Astrocyte of the spinal cord (primary cell): ENCODE data around the gene CYB561D1.

Source experiments
- DNase-seq: peaks from one replicate; pipeline ENCODE4 v3.0.0; 2011; ENCODE audit warnings: low read depth, low spot score
- H3K4me3 ChIP-seq: 2 replicates; pipeline ENCODE4 v1.5.1; 2011; ENCODE audit warnings: low read depth, mild to moderate bottlenecking, low read length, moderate library complexity
- CTCF ChIP-seq: IDR thresholded peaks from 2 replicates; pipeline ENCODE4 v1.5.1; 2012; ENCODE audit warnings: low read depth, mild to moderate bottlenecking, low read length, inconsistent platforms
- in situ Hi-C: cut with HindIII; loops from 2 replicates; pipeline ENCODE4 v1.10.0; 2017; ENCODE audit warnings: low sequenced_read_pairs

CYB561D1 gene

DNA sequence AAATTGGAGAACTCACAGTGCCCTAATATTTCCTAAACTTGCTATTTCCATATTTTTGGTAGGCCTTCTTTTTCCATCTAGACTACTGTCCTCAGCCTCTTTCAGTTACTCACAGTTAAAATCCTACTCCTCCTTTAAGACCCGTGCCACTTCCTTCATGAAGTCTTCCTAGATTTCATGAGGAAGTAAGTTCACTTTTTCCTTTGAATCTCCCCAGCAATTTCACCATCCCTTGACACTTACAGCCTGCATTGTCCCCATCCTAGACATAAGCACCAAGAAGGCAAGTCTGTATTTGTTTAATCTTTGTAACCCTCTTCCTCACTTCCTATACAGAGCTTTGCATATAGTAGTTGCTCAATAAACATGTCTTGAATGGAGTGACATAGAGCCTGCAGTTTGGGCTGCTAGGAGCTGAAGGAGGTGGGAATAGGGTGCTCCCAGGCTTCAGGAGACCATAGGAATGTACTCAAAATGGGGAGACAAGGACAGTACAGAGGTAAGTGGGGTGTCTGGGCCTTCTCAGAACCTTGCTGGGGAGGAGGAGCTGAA is 40.5 kb downstream of the CYB561D1 start:
- in situ Hi-C loops: no loop called here
- DNase-seq: no peak
- TF ChIP-seq CTCF: no peak
- no peak overlapping the region for H3K4me3 ChIP-seq

DNA sequence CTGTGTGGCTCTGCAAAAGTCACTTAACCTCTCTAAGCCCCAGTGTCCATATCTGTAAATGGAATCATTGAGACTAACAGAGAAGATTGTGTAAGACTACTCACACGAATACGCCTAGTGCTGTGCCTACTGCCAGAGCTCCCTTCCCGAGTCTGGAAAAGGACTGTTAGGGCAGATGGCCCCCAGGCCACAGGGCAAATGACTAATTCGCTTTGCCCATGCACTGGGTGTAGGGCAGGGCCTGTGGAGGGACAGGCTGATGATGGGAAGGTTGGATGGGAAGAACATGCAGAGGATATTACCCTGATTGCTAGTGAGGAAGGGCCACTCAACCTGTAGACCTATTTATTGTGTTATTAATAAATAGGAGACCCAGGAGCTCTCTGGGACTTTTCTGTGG is 41.6 kb downstream of the CYB561D1 start:
- no peak for TF ChIP-seq CTCF
- no peak for DNase-seq
- H3K4me3 ChIP-seq: no peak overlapping the region
- in situ Hi-C loops: no loop called here

GRCh38 chr1:109535971-109536491 is 42.1 kb downstream of the CYB561D1 start:
- no peak for TF ChIP-seq CTCF
- in situ Hi-C loops: no loop called here
- H3K4me3 ChIP-seq: no peak overlapping the region
- no peak for DNase-seq

DNA sequence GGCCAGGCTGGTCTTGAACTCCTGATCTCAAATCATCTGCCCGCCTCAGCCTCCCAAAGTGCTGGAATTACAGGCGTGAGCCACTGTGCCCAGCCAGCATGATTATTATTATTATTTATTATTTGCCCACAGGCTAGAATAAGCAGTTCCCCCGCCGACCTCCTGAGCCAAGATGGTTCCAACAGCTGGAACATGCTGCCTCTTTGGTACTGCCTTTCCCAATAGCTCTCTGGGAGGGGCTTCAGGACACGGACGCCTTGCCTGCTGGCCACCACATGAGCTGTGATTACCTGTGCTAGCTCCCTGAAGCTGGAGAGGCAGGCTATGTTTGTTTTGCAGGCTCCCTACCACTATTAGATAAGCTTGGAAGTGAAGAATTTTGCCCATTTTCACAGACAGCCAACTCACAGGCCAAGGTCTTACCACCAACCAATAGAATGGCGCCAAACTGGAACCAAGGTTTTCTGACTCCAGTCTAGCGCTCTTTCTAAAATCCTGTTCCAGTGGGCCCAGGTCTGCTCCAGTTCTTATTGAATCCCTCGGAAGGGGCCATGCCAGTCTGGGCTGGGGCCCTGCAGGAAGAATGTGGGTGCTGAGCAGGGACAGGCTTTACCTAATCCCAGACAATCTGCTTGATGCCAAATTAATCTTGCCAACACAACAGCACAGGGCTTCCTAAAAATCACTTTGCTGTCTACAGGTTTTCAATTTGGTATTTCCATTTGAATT is 43.7 kb downstream of the CYB561D1 start:
- no peak overlapping the region for H3K4me3 ChIP-seq
- no peak for DNase-seq
- no peak for TF ChIP-seq CTCF
- in situ Hi-C loops: no loop called here

- no peak overlapping the region for H3K4me3 ChIP-seq
- TF ChIP-seq CTCF: no peak
- DNase-seq: no peak
- in situ Hi-C loops: no loop called here
Observed at GRCh38 chr1:109538827-109539555, 45.1 kb downstream of the CYB561D1 start.

GRCh38 chr1:109539676-109540075 is 45.8 kb downstream of the CYB561D1 start, which contains the start of gene GPR61:
Gene GPR61 (plus strand): TSS chr1:109539872. CDS start chr1:109543023, 3,151 bp downstream.
- H3K4me3 ChIP-seq: no peak within 1 kb of the TSS
- TF ChIP-seq CTCF: no peak
- in situ Hi-C loops: no loop called here
- DNase-seq: no peak
